A673 (cell line): ENCODE measurements around the gene KRT74. TPM values are rescaled to one million over a fixed set of nuclear protein-coding genes. Genes with fewer than 3 reads are reported as not detected.

ENCODE experiments used
- BruUV-seq: library from RNA; stranded (reverse); fragments of 400-500 nt; replicated peaks from 2 replicates; lab custom pipeline; 2021; lab: Mats Ljungman, UMichigan
- CTCF ChIA-PET: fragments of 300-600 bp; sonication (Branson Sonifier 250); formaldehyde crosslinking; loops from one replicate; lab custom pipeline; 2022; ENCODE audit warnings: antibody characterized with exemption; lab: Charles Lee
- POLR2A ChIA-PET: fragments of 300-600 bp; sonication (Branson Sonifier 250); formaldehyde crosslinking; loops from one replicate; lab custom pipeline; 2022; ENCODE audit warnings: antibody characterized with exemption; ENCODE audit not compliant: low non-redundant PET; lab: Charles Lee
- DNase-seq: peaks from one replicate; pipeline ENCODE4 v3.0.0-alpha.2; 2015; ENCODE audit warnings: low spot score
- H3K27ac ChIP-seq: fragments of 200-600 bp; sonication (generic); 2 replicates; pipeline ENCODE4 v1.5.1; 2016; ENCODE audit warnings: mixed run types, low read depth, mild to moderate bottlenecking, mixed read lengths, antibody characterized with exemption, low read length; ENCODE audit not compliant: poor library complexity, severe bottlenecking
- H3K27me3 ChIP-seq: fragments of 200-600 bp; sonication (generic); replicated peaks from 2 replicates; pipeline ENCODE4 v1.6.1; 2017; ENCODE audit warnings: mixed run types, low read depth, mild to moderate bottlenecking, mixed read lengths, antibody characterized with exemption, low read length; ENCODE audit not compliant: insufficient read depth, poor library complexity
- H3K36me3 ChIP-seq: fragments of 200-600 bp; sonication (generic); 2 replicates; pipeline ENCODE4 v1.6.1; 2016; ENCODE audit warnings: mixed run types, mild to moderate bottlenecking, mixed read lengths, antibody characterized with exemption, low read length; ENCODE audit not compliant: insufficient read depth, poor library complexity, severe bottlenecking
- H3K4me1 ChIP-seq: fragments of 200-600 bp; sonication (generic); 2 replicates; pipeline ENCODE4 v1.6.1; 2017; ENCODE audit warnings: mixed run types, mild to moderate bottlenecking, mixed read lengths, antibody characterized with exemption, low read length; ENCODE audit not compliant: insufficient read depth, poor library complexity, severe bottlenecking
- H3K4me3 ChIP-seq: fragments of 200-600 bp; sonication (generic); 2 replicates; pipeline ENCODE4 v1.5.1; 2016; ENCODE audit warnings: low read depth, mixed run types, mild to moderate bottlenecking, mixed read lengths, low read length; ENCODE audit not compliant: poor library complexity, severe bottlenecking
- H3K9me3 ChIP-seq: fragments of 200-600 bp; sonication (generic); 2 replicates; pipeline ENCODE4 v1.6.1; 2016; ENCODE audit warnings: mixed run types, low read depth, mild to moderate bottlenecking, mixed read lengths, antibody characterized with exemption, low read length; ENCODE audit not compliant: poor library complexity, severe bottlenecking
- EZH2 ChIP-seq: fragments of 200-600 bp; sonication (generic); IDR thresholded peaks from 2 replicates; pipeline ENCODE4 v1.6.1; 2017; ENCODE audit warnings: borderline replicate concordance, low read depth, mild to moderate bottlenecking, mixed read lengths, antibody characterized with exemption, low read length; ENCODE audit not compliant: poor library complexity, severe bottlenecking
- intact Hi-C: fragments of 100-400 bp; cut with micrococcal nuclease; formaldehyde crosslinking; loops from one replicate; pipeline ENCODE4 v1.10.0; 2022; ENCODE audit not compliant: unreplicated experiment
- total RNA-seq: library from RNA; stranded (reverse); gene quantifications from 2 replicates; pipeline ENCODE4 v1.2.3, GENCODE V29; 2021
- TF ChIP-seq, protein P1 (sequence below): fragments of 300-800, 200-600 bp; sonication (generic); conservative IDR thresholded peaks from 2 replicates; pipeline ENCODE4 v1.5.1; 2017; ENCODE audit warnings: low read depth, mild to moderate bottlenecking, antibody characterized with exemption, low read length, moderate library complexity, mixed read lengths

Gene KRT74
- total RNA-seq, 1 experiment from 2014 or later: not detected

GRCh38 chr12:52606581-52607218 is 33.1 kb upstream of the KRT74 start:
- Histone ChIP-seq H3K4me1 (peaks cover 6% of the 10 kb centered on the region), H3K27ac (no peak overlapping the region), H3K9me3 (no peaks in the 10 kb centered on the region), H3K36me3 (no peaks in the 10 kb centered on the region), H3K27me3 (peaks cover 12% of the 10 kb centered on the region), H3K4me3 (no peak overlapping the region)
- no peak for DNase-seq
- no TSS peak for BruUV-seq
- ChIA-PET POLR2A (no interaction called here), CTCF (no interaction called here)
- intact Hi-C loops: no loop called here
- TF ChIP-seq, protein P1, sequence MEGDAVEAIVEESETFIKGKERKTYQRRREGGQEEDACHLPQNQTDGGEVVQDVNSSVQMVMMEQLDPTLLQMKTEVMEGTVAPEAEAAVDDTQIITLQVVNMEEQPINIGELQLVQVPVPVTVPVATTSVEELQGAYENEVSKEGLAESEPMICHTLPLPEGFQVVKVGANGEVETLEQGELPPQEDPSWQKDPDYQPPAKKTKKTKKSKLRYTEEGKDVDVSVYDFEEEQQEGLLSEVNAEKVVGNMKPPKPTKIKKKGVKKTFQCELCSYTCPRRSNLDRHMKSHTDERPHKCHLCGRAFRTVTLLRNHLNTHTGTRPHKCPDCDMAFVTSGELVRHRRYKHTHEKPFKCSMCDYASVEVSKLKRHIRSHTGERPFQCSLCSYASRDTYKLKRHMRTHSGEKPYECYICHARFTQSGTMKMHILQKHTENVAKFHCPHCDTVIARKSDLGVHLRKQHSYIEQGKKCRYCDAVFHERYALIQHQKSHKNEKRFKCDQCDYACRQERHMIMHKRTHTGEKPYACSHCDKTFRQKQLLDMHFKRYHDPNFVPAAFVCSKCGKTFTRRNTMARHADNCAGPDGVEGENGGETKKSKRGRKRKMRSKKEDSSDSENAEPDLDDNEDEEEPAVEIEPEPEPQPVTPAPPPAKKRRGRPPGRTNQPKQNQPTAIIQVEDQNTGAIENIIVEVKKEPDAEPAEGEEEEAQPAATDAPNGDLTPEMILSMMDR: no peak
- no peak for TF ChIP-seq EZH2

DNA sequence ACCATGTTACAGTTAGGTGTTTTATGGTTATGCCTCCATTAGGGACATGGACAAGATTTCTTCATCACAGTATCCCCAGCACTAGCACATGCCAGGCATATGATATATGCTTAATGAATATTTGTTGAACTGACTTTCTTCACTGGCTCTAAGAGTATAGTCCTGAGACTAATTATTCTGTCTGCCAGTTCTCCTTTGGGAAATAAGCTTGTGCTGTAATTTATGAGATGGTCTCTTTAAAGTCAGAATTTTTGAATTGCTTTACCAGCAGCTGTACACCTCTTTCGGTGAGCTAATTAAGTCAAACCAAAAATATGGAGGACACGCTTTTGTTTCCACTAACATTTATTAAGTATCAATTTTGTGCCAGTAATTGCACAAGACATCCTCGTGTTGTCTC is 32.5 kb upstream of the KRT74 start:
- peaks cover 18% of the 10 kb centered on the region for H3K27me3 ChIP-seq
- no peak for DNase-seq
- CTCF ChIA-PET: no interaction called here
- TF ChIP-seq, protein P1: no peak
- TF ChIP-seq EZH2: no peak
- POLR2A ChIA-PET: no interaction called here
- BruUV-seq: no TSS peak
- H3K4me1 ChIP-seq: peaks cover 6% of the 10 kb centered on the region
- H3K27ac ChIP-seq: no peak overlapping the region
- intact Hi-C loops: no loop called here
- no peaks in the 10 kb centered on the region for H3K36me3 ChIP-seq
- H3K9me3 ChIP-seq: no peaks in the 10 kb centered on the region
- no peak overlapping the region for H3K4me3 ChIP-seq

- POLR2A ChIA-PET: no interaction called here
- Histone ChIP-seq H3K27me3 (peaks cover 24% of the 10 kb centered on the region), H3K4me1 (peaks cover 6% of the 10 kb centered on the region), H3K4me3 (no peak overlapping the region), H3K27ac (no peak overlapping the region), H3K36me3 (no peaks in the 10 kb centered on the region), H3K9me3 (no peaks in the 10 kb centered on the region)
- TF ChIP-seq, protein P1: no peak
- TF ChIP-seq EZH2: no peak
- no TSS peak for BruUV-seq
- CTCF ChIA-PET: no interaction called here
- intact Hi-C loops: no loop called here
- DNase-seq: no peak
These were observed 31.9 kb upstream of the KRT74 start for GRCh38 chr12:52605542-52605941.
